Measurements from ENCODE around the gene TRPT1.

DNA sequence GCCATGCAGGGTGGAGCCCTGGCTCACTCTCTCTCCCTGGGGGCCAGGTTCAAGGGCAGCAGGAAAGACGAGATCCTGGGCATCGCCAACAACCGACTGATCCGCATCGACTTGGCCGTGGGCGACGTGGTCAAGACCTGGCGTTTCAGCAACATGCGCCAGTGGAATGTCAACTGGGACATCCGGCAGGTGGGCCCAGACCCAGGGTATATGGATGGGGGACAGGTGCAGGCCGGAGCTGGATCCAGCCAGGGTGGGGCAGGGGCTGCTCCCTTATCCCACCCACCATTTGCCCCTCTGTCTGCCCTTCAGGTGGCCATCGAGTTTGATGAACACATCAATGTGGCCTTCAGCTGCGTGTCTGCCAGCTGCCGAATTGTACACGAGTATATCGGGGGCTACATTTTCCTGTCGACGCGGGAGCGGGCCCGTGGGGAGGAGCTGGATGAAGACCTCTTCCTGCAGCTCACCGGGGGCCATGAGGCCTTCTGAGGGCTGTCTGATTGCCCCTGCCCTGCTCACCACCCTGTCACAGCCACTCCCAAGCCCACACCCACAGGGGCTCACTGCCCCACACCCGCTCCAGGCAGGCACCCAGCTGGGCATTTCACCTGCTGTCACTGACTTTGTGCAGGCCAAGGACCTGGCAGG is 2.9 kb downstream of the TRPT1 start:
- TF ChIP-seq, protein P1, sequence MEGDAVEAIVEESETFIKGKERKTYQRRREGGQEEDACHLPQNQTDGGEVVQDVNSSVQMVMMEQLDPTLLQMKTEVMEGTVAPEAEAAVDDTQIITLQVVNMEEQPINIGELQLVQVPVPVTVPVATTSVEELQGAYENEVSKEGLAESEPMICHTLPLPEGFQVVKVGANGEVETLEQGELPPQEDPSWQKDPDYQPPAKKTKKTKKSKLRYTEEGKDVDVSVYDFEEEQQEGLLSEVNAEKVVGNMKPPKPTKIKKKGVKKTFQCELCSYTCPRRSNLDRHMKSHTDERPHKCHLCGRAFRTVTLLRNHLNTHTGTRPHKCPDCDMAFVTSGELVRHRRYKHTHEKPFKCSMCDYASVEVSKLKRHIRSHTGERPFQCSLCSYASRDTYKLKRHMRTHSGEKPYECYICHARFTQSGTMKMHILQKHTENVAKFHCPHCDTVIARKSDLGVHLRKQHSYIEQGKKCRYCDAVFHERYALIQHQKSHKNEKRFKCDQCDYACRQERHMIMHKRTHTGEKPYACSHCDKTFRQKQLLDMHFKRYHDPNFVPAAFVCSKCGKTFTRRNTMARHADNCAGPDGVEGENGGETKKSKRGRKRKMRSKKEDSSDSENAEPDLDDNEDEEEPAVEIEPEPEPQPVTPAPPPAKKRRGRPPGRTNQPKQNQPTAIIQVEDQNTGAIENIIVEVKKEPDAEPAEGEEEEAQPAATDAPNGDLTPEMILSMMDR (IDR thresholded peaks at IDR 0.05; ENCODE audit: low read length), result no peak
- TF ChIP-seq EZH2 (IDR thresholded peaks at IDR 0.05; ENCODE audit: borderline replicate concordance, low read length), result no peak
